GM18909 (cell line): ENCODE measurements around the gene SNRPA1.

Experiments used
- ATAC-seq: cut with Tn5 transposase; IDR thresholded peaks from one replicate; pipeline ENCODE4 v1.9.1; 2021; ENCODE audit warnings: mild to moderate bottlenecking; ENCODE audit not compliant: unreplicated experiment, poor library complexity

Gene SNRPA1

DNA sequence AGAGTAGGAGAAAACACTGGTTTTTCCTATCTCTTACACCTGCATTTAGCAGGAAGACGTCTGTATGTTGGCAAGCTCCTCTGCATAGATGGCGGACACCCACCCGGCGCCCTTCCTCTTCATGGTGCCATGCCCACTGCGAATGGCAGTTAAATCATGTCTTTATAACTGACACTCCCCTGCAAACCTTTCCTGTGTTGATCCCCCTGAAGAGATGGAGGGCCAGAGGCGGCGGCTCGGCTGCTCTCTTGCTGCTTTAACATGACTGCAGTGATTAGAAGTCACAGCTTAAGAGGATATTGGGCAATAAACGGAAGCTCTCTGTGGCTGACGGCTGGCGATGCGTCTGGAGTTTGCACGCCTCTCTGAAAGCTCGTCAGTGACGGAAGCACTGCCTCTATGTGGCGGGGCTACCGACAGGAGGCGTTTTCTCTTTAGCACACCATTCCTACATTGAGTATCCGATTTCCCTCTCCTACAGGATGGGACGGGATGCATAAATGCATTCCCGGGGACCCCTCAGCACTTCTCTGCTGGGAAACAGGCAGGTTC lies 25.5 kb upstream of the SNRPA1 start:
- ATAC-seq = peak; percentile 83

DNA sequence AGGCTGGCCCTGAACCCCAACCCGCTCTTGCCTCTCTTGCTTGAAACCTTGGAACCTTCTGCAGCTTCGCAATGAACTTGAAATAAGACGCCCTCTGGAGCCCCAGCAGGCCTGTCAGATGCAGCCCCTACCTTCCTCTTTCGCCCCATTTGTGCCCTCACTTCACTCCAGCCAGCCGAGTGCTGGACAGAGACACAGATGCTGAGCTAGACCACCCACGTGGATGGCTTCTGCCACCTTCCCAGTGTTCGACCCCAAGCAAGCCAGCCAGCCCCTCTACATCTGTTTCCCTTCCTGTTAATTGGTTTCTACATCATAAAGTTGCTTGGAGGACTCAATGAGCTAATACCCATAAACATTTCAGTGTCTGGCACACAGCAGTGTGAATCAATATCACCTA lies 23.8 kb upstream of the SNRPA1 start:
- ATAC-seq = no peak

DNA sequence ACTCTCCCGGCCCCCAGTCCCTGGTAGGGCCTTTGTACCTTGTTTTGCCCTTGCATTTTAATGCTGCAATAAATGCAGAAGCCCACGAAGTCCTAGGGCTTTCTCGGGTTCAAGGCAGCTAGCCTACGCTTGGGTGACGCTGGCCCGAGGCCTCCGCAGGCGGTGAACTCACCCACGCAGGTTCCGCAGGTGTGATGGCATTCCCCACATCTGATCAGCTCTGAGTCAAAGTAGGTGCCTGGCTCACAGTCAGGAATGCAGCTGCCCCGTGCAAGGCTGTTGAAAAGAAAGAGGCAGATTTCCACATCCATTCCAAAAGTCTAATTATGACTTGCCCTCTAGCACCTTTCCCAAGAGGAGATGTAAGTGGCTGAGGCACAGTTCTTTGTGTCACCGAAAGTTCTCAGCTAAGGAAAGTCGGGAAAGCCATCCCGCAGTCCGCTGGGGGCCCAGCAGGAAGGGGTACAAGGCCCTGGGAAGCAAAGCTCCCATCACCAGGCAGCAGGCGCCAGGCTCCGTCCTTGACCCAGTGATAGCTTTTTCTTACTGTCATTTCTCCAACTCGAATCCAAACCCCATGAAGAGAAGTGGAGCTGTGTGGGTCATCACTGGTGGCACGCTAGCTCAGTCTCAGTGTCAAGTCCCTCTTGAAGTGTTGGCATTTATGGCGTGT lies 23.2 kb upstream of the SNRPA1 start:
- ATAC-seq = no peak

DNA sequence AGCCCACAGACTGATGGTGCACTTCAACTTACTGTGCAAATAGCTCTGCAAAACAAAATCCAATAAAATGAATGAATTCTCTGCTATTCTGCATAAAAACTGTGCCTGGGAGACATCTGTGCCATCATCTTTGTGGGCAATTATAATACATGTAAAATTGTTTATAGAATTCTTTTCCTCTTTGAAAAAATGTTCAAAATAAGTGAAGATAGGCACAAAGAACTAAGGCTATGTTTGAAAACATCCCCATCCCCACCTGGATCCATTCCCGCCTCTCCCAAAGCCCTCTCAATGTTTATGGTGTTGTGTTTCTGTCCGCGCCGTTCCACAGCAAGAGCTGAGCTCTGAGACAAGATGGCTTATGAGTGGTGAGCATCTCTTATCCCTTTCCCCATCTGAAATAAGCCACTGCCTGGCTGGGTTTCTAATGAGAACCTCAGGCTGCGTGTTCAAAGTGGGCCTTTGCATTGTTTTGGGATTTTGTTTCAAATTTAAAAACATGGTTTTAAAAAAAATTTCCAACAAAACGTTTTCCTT lies 22.4 kb upstream of the SNRPA1 start:
- ATAC-seq = no peak

DNA sequence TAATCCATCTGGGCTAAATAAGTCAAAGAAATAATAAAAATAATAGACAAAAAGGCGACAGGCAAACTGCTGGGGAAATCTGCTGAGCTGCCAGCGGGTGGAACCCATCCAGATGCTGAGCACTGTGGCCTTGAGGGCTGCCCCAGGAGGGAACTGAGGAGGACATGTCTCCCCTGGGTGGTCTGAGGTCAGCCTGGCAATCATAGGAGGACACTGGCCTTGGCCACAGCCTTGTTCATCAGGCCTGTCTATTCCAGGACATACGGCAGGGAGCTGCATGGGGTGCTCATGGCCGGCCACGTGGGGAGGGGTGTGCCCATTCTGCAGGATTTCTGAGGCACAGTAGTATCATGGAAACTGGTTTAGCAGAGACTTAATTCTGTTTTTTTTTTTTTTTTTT lies 21.5 kb upstream of the SNRPA1 start:
- ATAC-seq = no peak

DNA sequence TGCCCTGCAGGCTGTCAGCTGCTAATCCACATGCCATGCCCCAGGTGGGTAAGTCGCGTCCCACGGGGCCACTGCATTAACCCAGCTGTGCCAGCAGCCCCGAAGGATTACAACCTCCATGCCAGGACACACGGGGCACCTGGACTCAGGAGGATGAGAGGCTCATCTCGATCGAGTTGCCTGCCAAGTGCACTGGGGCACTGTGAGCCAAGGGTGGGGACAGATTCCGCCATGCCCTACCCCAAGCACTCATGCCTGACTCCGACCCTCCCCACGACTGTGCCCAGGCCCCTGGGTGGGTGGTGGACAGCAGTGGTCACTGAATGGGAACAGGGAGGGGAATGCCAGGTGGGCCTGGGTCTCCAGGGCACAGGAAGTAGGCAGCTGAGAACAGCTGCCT lies 20.7 kb upstream of the SNRPA1 start:
- no peak for ATAC-seq

DNA sequence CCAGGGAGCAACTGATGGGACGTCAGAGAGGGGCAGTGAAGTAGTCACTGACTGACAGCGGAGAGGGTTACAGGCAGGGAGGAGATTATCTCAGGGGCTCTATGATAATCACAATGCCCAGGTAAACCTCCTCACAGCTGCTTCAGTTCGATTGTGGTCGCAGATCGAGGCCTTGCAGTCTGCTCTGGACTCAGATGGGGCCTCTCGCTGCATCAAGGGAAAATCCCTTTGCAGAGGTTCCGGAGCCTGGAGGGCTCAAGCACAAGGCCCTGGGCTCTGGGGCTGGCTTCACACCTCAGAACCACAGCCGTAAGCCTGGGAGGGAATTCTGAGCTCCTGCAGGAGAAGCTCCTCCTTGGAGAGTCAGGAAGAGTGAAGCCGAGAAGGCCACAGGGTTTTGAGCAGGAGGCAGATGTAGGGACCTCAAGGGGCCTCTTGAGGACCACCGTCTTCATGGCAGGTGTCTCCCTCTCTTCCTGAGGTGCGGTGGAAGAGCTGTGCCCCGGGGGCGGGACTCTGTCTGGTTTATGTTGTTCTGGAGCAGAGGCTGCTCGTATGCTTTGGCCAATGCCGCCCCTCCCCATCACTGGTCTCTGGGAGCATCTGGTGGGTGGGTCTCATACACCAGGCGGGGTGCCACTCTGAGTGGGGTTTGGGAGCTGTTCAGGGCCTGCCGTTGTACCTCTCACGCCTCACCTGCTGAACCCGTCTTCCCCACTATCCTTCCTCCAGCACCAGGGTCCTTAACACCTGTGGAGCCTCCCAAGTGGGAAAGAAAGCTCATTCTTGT lies 19.5 kb upstream of the SNRPA1 start:
- ATAC-seq = no peak

DNA sequence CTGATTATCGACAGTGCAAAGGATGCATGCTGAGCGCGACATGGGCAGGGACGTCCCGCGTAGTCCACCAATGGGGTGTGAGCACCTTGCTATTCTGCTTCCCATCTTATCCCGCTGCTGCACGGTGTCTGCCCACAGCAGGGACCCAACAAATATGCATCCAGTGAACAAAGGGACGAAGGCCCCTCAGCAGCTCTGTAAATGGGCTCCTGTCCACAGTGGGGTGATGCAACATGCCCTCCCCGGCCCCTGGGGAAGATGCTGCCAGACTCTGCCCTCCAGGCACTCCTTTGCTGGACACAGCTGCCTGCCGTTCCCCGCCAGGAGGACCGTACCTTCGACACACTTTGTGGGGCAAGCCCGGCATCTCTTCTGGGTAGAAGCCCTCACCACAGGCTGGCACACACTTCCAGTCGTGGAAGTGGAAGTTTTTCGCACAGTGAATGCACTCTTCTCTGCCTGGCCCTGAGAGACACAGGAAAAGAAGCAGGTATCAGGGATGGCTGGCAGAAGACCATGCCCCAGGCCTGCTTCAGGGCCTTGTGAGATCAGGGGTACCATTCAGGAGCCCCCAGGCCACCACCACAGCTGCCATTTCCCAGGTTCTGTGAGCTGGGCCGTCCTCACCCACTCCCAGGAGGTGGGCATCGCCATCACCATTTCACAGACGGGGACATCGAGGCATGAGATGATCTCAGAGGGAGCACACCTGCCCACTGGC lies 18.2 kb upstream of the SNRPA1 start:
- ATAC-seq = no peak

DNA sequence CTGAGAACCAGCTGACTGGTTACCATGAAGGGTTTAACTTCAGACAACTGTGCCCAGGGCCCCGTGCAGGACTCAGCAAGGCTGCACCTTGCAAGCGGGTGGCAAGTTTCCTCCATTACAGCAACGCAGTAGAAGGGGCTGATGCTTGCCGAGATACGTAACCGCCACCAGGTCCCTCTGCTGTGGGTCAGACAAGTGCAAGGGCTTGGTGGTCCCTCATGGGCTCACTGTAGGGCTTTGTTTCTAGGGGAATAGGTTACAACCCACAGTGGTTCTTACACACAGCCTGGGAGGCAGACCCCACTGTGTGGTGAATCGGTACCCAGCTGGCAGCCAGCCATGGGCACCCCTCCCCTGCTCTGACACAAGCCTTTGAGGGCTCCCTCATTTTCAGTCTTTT lies 15.5 kb upstream of the SNRPA1 start:
- no peak for ATAC-seq

DNA sequence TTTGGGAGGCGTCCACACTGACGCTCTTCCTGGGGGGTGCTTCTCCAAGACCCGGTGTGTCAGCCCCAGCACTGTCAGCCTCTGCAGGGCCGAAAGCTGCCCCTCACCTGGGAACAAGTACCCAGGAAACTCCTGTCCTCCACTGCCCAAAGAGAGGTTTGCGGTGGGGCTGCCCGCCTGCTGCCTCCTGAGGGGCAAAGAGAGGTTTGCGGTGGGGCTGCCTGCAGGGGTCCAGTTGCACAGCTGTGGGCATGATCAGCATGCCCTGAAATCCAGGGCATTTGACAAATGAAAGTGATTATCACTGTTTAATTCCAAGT lies 15.1 kb upstream of the SNRPA1 start:
- ATAC-seq = no peak

DNA sequence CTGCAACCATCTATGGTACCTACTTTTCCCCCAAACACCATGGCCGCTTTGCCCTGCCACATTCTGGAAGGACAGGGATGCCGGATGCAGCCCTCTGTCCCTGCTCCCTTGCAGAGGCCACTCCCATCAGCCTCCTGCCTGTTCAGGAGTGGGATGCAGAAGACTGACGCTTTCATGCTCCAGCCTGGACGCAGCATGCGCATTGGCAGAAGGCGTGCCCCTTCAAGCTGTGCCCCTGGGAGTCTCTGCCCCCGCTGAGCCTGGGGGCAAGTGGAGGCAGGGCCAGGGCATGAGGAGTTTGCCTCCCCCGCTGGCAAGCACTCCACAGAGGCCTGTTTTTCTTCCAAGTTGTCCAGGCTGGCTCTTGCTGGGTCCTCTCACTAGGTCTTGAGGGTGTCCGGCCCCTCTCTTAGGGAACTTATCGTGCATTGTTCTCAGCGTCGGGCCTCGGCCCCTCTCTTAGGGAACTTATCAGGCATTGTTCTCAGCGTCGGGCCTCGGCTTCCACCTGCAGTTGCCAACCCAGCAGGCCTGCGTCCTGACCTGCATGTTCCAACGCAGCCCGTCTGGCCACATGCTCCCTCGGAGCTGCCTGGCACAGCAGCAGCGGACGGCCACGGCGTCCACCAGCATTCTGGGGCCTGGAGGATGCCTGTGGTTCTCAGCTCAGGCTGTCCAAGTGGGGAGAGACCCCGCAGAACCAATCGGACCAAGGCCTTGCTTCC lies 14.6 kb upstream of the SNRPA1 start:
- no peak for ATAC-seq

DNA sequence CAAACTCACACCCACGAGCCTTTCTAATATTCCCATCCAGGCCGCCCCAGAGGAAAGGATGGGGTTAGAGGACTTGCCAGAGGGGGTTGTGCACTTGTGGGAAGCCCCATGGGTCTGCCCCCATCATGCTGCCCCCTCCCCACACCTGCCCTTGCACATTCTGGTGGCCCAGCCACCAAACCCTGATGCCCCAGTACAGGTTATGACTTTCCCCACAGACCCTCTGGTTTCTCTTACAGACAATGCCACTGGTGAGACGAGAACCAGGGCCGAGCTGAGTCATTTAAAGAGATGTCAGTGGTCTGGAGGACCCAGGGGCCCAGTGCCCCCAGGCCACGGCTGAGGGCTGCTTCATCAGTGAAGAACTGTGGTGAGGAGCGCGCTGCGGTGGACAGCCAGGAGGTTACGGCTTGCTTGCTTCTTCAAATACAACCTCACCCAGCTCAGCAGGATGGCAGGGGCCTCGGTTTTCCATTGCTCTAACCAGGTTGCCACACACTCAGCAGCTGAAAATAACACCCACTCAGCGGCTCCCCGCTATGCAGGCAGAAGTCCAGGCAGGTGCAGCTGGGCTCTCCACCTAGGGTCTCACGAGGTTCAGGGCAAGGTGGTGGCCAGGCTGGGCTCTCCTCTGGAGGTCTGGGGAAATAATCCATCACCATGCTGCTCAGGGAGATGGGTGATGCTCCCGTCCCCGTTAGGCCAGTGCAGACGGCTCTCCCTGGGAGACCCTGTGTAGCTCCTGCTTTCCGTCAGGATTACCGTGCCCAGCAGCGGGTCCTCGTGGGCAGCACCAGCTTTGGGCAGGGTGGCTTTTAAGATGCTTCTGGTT lies 13.8 kb upstream of the SNRPA1 start:
- no peak for ATAC-seq

DNA sequence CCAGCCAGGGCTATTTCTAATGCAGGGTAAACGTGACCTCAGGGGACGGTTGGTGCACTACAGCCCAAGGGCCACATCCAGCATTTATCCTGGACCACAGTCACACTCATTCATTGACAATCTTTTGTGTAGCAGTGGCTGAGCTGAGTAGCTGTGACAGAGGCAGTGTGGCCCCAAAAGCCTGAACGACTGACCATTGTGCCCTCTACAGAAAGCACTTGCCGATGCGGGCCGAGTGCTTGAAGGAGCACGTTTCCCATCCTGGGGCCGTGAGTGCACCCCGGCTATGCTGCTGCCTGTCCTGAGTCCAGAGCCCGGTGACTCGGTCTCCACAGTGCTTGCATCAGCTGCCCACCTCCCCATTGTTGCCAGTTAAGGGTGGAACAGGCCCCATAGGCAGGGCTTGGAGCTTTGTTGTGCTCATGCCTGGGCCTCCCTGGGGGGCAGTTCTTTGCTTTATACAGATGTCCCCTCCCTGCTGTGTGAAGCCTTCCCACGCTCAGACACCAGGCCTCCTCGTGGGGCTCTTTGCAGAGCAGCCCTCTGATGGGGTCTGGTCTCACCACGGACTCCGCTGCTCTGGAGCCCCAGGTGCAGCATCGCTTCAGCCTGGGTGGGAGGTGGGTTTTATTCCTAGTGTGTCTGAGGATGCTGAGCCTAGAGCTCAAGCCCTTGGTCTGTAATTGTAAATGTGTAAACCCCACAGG lies 13.0 kb upstream of the SNRPA1 start:
- ATAC-seq = no peak

DNA sequence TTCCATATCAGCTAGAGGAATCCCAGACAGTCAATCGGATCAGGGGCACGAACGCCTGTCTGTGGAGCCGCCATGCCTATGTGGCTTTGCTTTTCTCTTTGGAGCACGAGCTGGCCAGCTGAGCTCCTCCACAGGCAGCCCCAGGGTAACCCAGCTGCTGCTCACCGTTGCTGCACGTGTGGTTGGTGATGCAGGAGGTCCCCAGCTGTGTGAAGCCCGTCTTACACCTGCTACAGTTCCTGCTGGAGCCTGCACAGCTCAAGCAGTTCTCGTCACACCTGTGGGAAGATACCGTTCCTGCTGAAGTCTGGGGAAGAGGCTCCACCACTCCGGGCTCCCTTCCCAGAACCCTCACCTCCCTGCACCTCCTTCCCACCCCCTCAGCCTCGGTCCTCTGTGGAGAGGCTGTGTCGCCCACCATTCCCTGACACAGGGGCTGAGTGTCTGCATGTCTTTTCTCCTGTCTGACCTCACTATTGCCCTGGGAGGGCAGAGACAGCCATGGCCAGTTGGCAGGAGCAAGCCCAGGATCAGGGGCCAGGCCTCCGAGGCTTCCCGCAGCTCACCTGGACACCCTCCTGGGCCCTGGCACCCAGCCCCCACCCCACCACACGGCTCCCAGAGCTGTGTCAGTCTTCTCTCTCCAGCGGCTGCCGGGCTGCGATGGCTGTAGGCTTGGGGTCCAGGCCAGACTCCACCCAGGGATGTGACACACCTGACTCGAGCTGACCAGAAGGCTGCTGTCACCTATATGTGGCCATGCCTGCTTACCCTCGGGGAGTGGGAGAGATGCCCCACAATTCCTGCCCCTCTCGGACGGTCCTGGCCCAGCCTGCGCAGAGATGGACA lies 12.2 kb upstream of the SNRPA1 start:
- ATAC-seq = no peak

DNA sequence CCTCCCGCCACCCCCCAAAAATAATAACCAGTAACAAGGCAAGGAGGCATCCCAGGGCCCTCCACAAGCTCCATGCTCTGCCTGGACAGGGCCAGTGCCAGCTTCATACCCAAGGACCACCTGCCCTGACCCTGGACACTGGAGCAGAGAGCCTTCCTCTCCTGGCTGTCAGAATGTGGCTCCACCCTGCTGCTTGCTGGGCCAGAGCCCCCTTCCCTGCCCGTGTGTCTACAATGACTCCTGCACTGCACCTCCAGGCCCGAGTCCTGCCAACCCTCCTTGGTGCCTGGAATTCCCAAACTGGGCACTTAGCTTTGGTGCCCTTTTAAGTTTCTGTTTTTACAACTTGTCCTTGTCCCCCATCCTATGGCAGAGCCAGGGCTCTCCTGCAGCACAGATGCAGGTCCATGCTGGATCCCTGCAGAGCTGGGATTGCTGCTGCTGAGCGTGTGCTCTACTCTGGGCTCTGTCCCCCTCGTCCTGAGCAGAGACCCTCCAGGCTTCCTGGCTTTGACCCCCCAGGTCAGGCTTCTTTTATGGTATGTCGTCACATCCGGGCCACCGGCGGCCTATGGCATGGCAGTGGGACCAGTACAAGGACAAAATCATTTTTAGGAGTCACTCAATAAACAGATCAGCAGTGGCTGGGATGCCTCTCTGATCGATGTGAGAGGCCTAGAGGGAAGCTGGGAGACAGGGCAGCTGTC lies 11.4 kb upstream of the SNRPA1 start:
- ATAC-seq = no peak

DNA sequence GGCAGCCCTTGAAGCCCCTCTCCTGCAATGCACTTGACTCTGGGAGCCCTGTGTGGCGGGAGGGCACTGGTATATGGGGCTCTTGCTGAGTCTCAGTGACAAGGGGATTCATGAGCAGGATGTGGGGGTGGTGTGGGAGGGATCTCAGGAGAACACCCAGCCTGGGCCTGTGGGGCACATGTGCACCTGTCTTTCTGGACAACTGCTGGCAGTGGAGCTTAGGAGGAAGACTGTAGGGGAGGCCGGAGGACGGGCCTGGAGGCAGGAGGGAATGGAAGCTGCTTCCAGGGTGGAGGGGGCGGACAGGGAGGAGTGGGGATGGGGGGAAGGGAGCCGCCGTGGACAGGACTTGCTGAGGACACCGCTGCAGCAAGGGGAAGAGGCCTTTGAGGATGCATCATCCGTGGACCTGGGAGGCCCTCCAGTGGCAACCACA lies 10.8 kb upstream of the SNRPA1 start:
- ATAC-seq = no peak

DNA sequence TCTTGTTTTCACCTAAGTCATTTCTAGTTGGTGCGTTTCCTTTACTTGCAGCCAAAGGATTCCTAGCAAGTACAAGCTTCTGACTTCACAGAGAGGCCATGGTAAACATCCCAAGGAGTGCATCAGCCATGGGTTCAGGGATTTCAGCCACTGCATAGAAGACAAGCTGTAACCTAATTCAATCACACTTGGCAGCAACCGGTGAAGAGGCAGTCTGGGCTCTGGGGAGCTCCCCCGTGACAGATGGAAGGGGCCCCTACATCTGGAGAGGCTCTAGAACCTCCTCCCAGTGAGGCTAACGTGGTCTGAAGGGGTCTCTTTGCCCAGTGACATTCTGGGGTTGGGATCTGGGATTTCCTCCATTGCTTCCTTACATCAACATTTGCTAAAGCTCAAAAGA lies 8.4 kb upstream of the SNRPA1 start:
- ATAC-seq = no peak
